Eye (tissue), 1 donor: ENCODE measurements around the gene DEFB124.
"Not testable (repeated sequence)": the region's sequence is repeated elsewhere in the genome, so short reads cannot be mapped to it uniquely, and the experiment has no call there.

Experiments used
- DNase-seq: peaks from one replicate; pipeline ENCODE4 v3.0.0-alpha.2; 2015

DEFB124 gene

GRCh38 chr20:31485450-31486339 is 10.8 kb upstream of the DEFB124 start:
- peak; percentile 43 for DNase-seq

- no peak for DNase-seq
These were observed 9.1 kb upstream of the DEFB124 start for GRCh38 chr20:31484001-31484400.

- DNase-seq: no peak
These were observed 1.8 kb upstream of the DEFB124 start for GRCh38 chr20:31476643-31477215.

GRCh38 chr20:31476294-31476585 is 1.3 kb upstream of the DEFB124 start:
- no peak for DNase-seq

- no peak for DNase-seq
These were observed 756 bp upstream of the DEFB124 start for GRCh38 chr20:31475472-31476293.

GRCh38 chr20:31474097-31474436 is 860 bp downstream of the DEFB124 start:
- no peak for DNase-seq

- no peak for DNase-seq
These were observed 1.4 kb downstream of the DEFB124 start for GRCh38 chr20:31473331-31474096.

GRCh38 chr20:31472395-31473330 is 2.3 kb downstream of the DEFB124 start:
- DNase-seq: no peak

GRCh38 chr20:31470946-31471345 is 4.0 kb downstream of the DEFB124 start:
- DNase-seq: not testable (repeated sequence)

- DNase-seq: no peak
These were observed 20.6 kb downstream of the DEFB124 start for GRCh38 chr20:31454361-31454760.

- DNase-seq: no peak
These were observed 22.4 kb downstream of the DEFB124 start for GRCh38 chr20:31452575-31452974.

GRCh38 chr20:31449511-31450414 is 25.2 kb downstream of the DEFB124 start:
- DNase-seq: no peak

- no peak for DNase-seq
These were observed 28.7 kb downstream of the DEFB124 start for GRCh38 chr20:31446084-31446819.

- DNase-seq: no peak
These were observed 34.8 kb downstream of the DEFB124 start, which contains the start of gene DEFB123 for GRCh38 chr20:31440012-31440659. Gene DEFB123 (plus strand): TSS chr20:31440632. CDS start chr20:31440699, 67 bp downstream.

GRCh38 chr20:31430568-31431115 is 44.3 kb downstream of the DEFB124 start:
- peak; percentile 54 for DNase-seq

GRCh38 chr20:31427576-31427975 is 47.4 kb downstream of the DEFB124 start:
- not testable (repeated sequence) for DNase-seq

GRCh38 chr20:31426891-31427551 is 47.9 kb downstream of the DEFB124 start:
- DNase-seq: not testable (repeated sequence)

GRCh38 chr20:31425797-31426196 is 49.1 kb downstream of the DEFB124 start:
- DNase-seq: no peak
